ENCODE data around the gene MIOX.

The MIOX gene

GRCh38 chr22:50490531-50491308 is 4.1 kb downstream of the MIOX start:
- H3K4me1 ChIP-seq (ENCODE audit: control insufficient read depth, insufficient read depth, low read length) = no peaks in the 10 kb centered on the region
- no peak overlapping the region for H3K4me3 ChIP-seq (ENCODE audit: low read depth, low read length)
- ChIA-PET POLR2A (interaction anchor here (0.7 kb wide), 1 partner anchor 9 kb away, joined by 3 read pairs; no protein-coding TSS in a partner anchor), CTCF (no interaction called here)
- TF ChIP-seq WT1 (tag by site-specific recombination; IDR thresholded peaks at IDR 0.05) (no peak), EGR2 (tag by site-specific recombination; IDR thresholded peaks at IDR 0.05; ENCODE audit: low read depth) (peak; percentile 8; the same call in 1 of the 2 replicates)
- no peaks in the 10 kb centered on the region for H3K9me3 ChIP-seq (ENCODE audit: control insufficient read depth, insufficient read depth, low read depth, low read length)
- no peak overlapping the region for H3K27ac ChIP-seq (ENCODE audit: extremely low read depth, low read depth, low read length)
- no peaks in the 10 kb centered on the region for H3K36me3 ChIP-seq (ENCODE audit: control insufficient read depth in 2 of 2, insufficient read depth in 1 of 2, low read length in 2 of 2)

GRCh38 chr22:50497093-50497492 is 10.4 kb downstream of the MIOX start:
- no peak overlapping the region for H3K27ac ChIP-seq (ENCODE audit: extremely low read depth, low read depth, low read length)
- H3K36me3 ChIP-seq (ENCODE audit: control insufficient read depth in 2 of 2, insufficient read depth in 1 of 2, low read length in 2 of 2) = peaks cover 0 to 1% of the 10 kb centered on the region in 2 experiments; a peak in 1 of 3 replicates
- H3K4me3 ChIP-seq (ENCODE audit: low read depth, low read length) = no peak overlapping the region
- ChIA-PET POLR2A (interaction anchor here (0.7 to 3.8 kb wide), 8 partner anchors 10 to 116 kb away, joined by 3 to 33 read pairs (median 7); partner anchors contain the start of genes LMF2, MIOX, NCAPH2 and SCO2), CTCF (interaction anchor here (0.6 to 3.7 kb wide), 15 partner anchors 9 to 343 kb away, joined by 3 to 24 read pairs (median 6); partner anchors contain the start of genes MIOX, SCO2 and SYCE3)
- no peaks in the 10 kb centered on the region for H3K9me3 ChIP-seq (ENCODE audit: control insufficient read depth, insufficient read depth, low read depth, low read length)
- TF ChIP-seq ZFP69B (tag by site-specific recombination; IDR thresholded peaks at IDR 0.05) = no peak
- no peak for TF ChIP-seq EGR2 (tag by site-specific recombination; IDR thresholded peaks at IDR 0.05; ENCODE audit: low read depth)
- TF ChIP-seq ZNF302 (tag by site-specific recombination; IDR thresholded peaks at IDR 0.05; ENCODE audit: low read depth) = no peak
- H3K4me1 ChIP-seq (ENCODE audit: control insufficient read depth, insufficient read depth, low read length) = no peaks in the 10 kb centered on the region

- no peaks in the 10 kb centered on the region for H3K9me3 ChIP-seq (ENCODE audit: control insufficient read depth, insufficient read depth, low read depth, low read length)
- no peak overlapping the region; the same call in 1 of the 2 replicates for H3K27ac ChIP-seq (ENCODE audit: extremely low read depth, low read depth, low read length)
- ChIA-PET CTCF (interaction anchor here (0.6 to 3.7 kb wide), 32 partner anchors 8 to 410 kb away, joined by 3 to 24 read pairs (median 4); partner anchors contain the start of genes ADM2, HDAC10, LMF2 and MIOX), POLR2A (interaction anchor here (0.6 to 3.8 kb wide), 10 partner anchors 9 to 256 kb away, joined by 3 to 33 read pairs (median 4); partner anchors contain the start of genes CHKB, HDAC10, LMF2 and MIOX)
- H3K36me3 ChIP-seq (ENCODE audit: control insufficient read depth in 2 of 2, insufficient read depth in 1 of 2, low read length in 2 of 2) = peaks cover 0 to 14% of the 10 kb centered on the region in 2 experiments; a peak in 1 of 3 replicates
- H3K4me1 ChIP-seq (ENCODE audit: control insufficient read depth, insufficient read depth, low read length) = no peaks in the 10 kb centered on the region
- no peak overlapping the region for H3K4me3 ChIP-seq (ENCODE audit: low read depth, low read length)
- no peak for TF ChIP-seq HOXC10 (CRISPR knock-in tag; IDR thresholded peaks at IDR 0.05)
- no peak for TF ChIP-seq ZNF140 (tag by site-specific recombination; IDR thresholded peaks at IDR 0.05)
- TF ChIP-seq GLIS2 (tag by site-specific recombination; IDR thresholded peaks at IDR 0.05) = peak; percentile 75
- peak; percentile 91 for TF ChIP-seq SP2 (tag by site-specific recombination; IDR thresholded peaks at IDR 0.05)
- TF ChIP-seq ZNF449 (tag by site-specific recombination; IDR thresholded peaks at IDR 0.05) = peak; percentile 84
- peak; percentile 55 for TF ChIP-seq IKZF3 (tag by site-specific recombination; IDR thresholded peaks at IDR 0.05)
- TF ChIP-seq PRDM6 (tag by site-specific recombination; IDR thresholded peaks at IDR 0.05) = no peak
- peak; percentile 31; the same call in 1 of the 2 replicates for TF ChIP-seq KLF1 (tag by site-specific recombination; IDR thresholded peaks at IDR 0.05)
- no peak for TF ChIP-seq ZNF704 (tag by site-specific recombination; IDR thresholded peaks at IDR 0.05)
- TF ChIP-seq ZSCAN4 (tag by site-specific recombination; IDR thresholded peaks at IDR 0.05) = no peak
- TF ChIP-seq ZNF211 (tag by site-specific recombination; IDR thresholded peaks at IDR 0.05; ENCODE audit: low read depth) = no peak
- TF ChIP-seq ZNF366 (tag by site-specific recombination; conservative IDR thresholded peaks at IDR 0.05) = 0 out of 2 replicates have a peak, but pooled peaks have one; percentile 34
- peak; percentile 40; the same call in 1 of the 2 replicates for TF ChIP-seq ZIC2 (tag by site-specific recombination; IDR thresholded peaks at IDR 0.05)
- no peak for TF ChIP-seq ZNF555 (tag by site-specific recombination; conservative IDR thresholded peaks at IDR 0.05)
- TF ChIP-seq ZNF23 (tag by site-specific recombination; IDR thresholded peaks at IDR 0.05; ENCODE audit: borderline replicate concordance) = no peak
Observed at GRCh38 chr22:50498322-50498890, 11.7 kb downstream of the MIOX start.

All from HEK293 (cell line).